HCT116 (cell line): ENCODE results near the gene IGFLR1. TPM values are rescaled to one million over a fixed set of nuclear protein-coding genes. Genes with fewer than 3 reads are reported as not detected.
A peak's percentile ranks its signal among the peaks of the same experiment; 100 is the strongest.

ENCODE experiments used
- ATAC-seq: fragments of 200-7000 bp; cut with Tn5 transposase; 2 replicates; pipeline ENCODE4 v1.9.1; 2020; ENCODE audit warnings: mild to moderate bottlenecking, moderate library complexity
- BruUV-seq: library from RNA; stranded (reverse); fragments of 400-500 nt; replicated peaks from 2 replicates; lab custom pipeline; 2021; lab: Mats Ljungman, UMichigan
- CTCF ChIA-PET: fragments of 300-600 bp; sonication (Branson Sonifier 250); formaldehyde crosslinking; loops from one replicate; lab custom pipeline; 2021; ENCODE audit warnings: antibody characterized with exemption; lab: Charles Lee
- POLR2A ChIA-PET: fragments of 300-600, 350-600 bp; sonication (Branson Sonifier 250); formaldehyde crosslinking; loops from one replicate; lab custom pipeline; 2021; ENCODE audit warnings: antibody characterized with exemption; lab: Charles Lee
- RAD21 ChIA-PET, 2 experiments: fragments of 300-600 bp; sonication (Branson Sonifier 250); formaldehyde crosslinking; loops; one replicate each; lab custom pipeline; 2023; ENCODE audit warnings: low total read pairs in 2 of 2; ENCODE audit not compliant: uncharacterized antibody in 2 of 2, unreplicated experiment in 2 of 2, low non-redundant PET in 1 of 2; lab: Charles Lee
- DNase-seq: peaks from one replicate; pipeline ENCODE4 v3.0.0-alpha.2; 2010; ENCODE audit warnings: low read depth, low spot score
- H2AFZ ChIP-seq: fragments of 200-600 bp; shearing (Covaris generic), sonication (generic); 2 replicates; pipeline ENCODE4 v1.6.1; 2017; ENCODE audit warnings: low read depth, mixed run types, mixed read lengths, antibody characterized with exemption, low read length; ENCODE audit not compliant: poor library complexity, severe bottlenecking
- H3K27ac ChIP-seq: 2 replicates; pipeline ENCODE4 v1.5.1; 2012; ENCODE audit warnings: low read depth, low read length
- H3K27me3 ChIP-seq: fragments of 200-600 bp; sonication (generic); 2 replicates; pipeline ENCODE4 v1.6.1; 2016; ENCODE audit warnings: mixed run types, low read length, mixed read lengths; ENCODE audit not compliant: insufficient read depth
- H3K36me3 ChIP-seq, 2 experiments: fragments of 200-500 bp in 1 of 2; fragments of 200-600 bp in 1 of 2; sonication (Bioruptor generic) in 1 of 2; sonication (generic) in 1 of 2; 2 replicates each; pipeline versions ENCODE4 v1.5.1 to v1.6.1; 2014 to 2016; ENCODE audit warnings: low read length in 2 of 2, inconsistent platforms in 1 of 2, mixed read lengths in 1 of 2, mixed run types in 1 of 2; ENCODE audit not compliant: insufficient read depth in 2 of 2, control insufficient read depth in 1 of 2
- H3K4me1 ChIP-seq, 2 experiments: fragments of 200-600 bp in 1 of 2; sonication (generic) in 1 of 2; 2 replicates each; pipeline versions ENCODE4 v1.5.1 to v1.6.1; 2012 to 2017; ENCODE audit warnings: low read length in 2 of 2, inconsistent platforms in 1 of 2, mild to moderate bottlenecking in 1 of 2, mixed read lengths in 1 of 2, mixed run types in 1 of 2, moderate library complexity in 1 of 2; ENCODE audit not compliant: insufficient read depth in 2 of 2, control insufficient read depth in 1 of 2
- H3K4me2 ChIP-seq: fragments of 200-600 bp; sonication (generic); 2 replicates; pipeline ENCODE4 v1.6.1; 2017; ENCODE audit warnings: mixed run types, low read length, mixed read lengths
- H3K4me3 ChIP-seq, 2 experiments: fragments of 200-600 bp in 1 of 2; sonication (generic) in 1 of 2; replicated peaks in 1 of 2; 2 replicates each; pipeline ENCODE4 v1.5.1; 2011 to 2016; ENCODE audit warnings: low read length in 2 of 2, control low read depth in 1 of 2, low read depth in 1 of 2, mild to moderate bottlenecking in 1 of 2, mixed read lengths in 1 of 2, mixed run types in 1 of 2
- H3K79me2 ChIP-seq: fragments of 200-600 bp; sonication (generic); 2 replicates; pipeline ENCODE4 v1.6.1; 2017; ENCODE audit warnings: mild to moderate bottlenecking, mixed run types, low read length, moderate library complexity, mixed read lengths; ENCODE audit not compliant: insufficient read depth
- H3K9ac ChIP-seq: fragments of 200-600 bp; sonication (generic); 2 replicates; pipeline ENCODE4 v1.6.1; 2016; ENCODE audit warnings: low read length, mixed read lengths
- H3K9me2 ChIP-seq: fragments of 200-600 bp; sonication (generic), shearing (Covaris generic); 2 replicates; pipeline ENCODE4 v1.6.1; 2017; ENCODE audit warnings: mixed run types, mild to moderate bottlenecking, moderate library complexity; ENCODE audit not compliant: insufficient read depth
- H3K9me3 ChIP-seq, 2 experiments: fragments of 200-500 bp in 1 of 2; fragments of 200-600 bp in 1 of 2; sonication (Bioruptor generic) in 1 of 2; sonication (generic) in 1 of 2; 2 replicates each; pipeline ENCODE4 v1.6.1; 2014 to 2017; ENCODE audit warnings: low read length in 2 of 2, mixed read lengths in 2 of 2, inconsistent platforms in 1 of 2, low read depth in 1 of 2, mild to moderate bottlenecking in 1 of 2, mixed run types in 1 of 2, moderate library complexity in 1 of 2; ENCODE audit not compliant: control insufficient read depth in 1 of 2, insufficient read depth in 1 of 2
- H4K20me1 ChIP-seq: fragments of 200-600 bp; sonication (generic), shearing (Covaris generic); 2 replicates; pipeline ENCODE4 v1.6.1; 2017; ENCODE audit warnings: mixed run types, mild to moderate bottlenecking, moderate library complexity; ENCODE audit not compliant: insufficient read depth
- EGR1 ChIP-seq: IDR thresholded peaks from 2 replicates; pipeline ENCODE4 v1.6.1; 2012; ENCODE audit warnings: low read depth
- FOSL1 ChIP-seq: IDR thresholded peaks from 2 replicates; pipeline ENCODE4 v1.6.1; 2012; ENCODE audit warnings: low read depth
- POLR2AphosphoS5 ChIP-seq: IDR thresholded peaks from 2 replicates; pipeline ENCODE4 v1.6.1; 2011; ENCODE audit warnings: mild to moderate bottlenecking, low read depth, low read length, moderate library complexity
- SIN3A ChIP-seq: IDR thresholded peaks from 2 replicates; pipeline ENCODE4 v1.6.1; 2012; ENCODE audit warnings: low read depth
- SP1 ChIP-seq: IDR thresholded peaks from 2 replicates; pipeline ENCODE4 v1.6.1; 2012; ENCODE audit warnings: low read depth
- YY1 ChIP-seq: IDR thresholded peaks from 2 replicates; pipeline ENCODE4 v1.6.1; 2011; ENCODE audit warnings: low read length, low read depth, moderate library complexity, mild to moderate bottlenecking; ENCODE audit not compliant: insufficient replicate concordance; ENCODE audit errors: extremely low read depth
- ZBTB33 ChIP-seq: IDR thresholded peaks from 2 replicates; pipeline ENCODE4 v1.6.1; 2011; ENCODE audit warnings: mild to moderate bottlenecking, low read length, moderate library complexity; ENCODE audit not compliant: insufficient replicate concordance; ENCODE audit errors: extremely low read depth
- intact Hi-C: fragments of 100-400 bp; cut with micrococcal nuclease; formaldehyde crosslinking; loops from 2 replicates; pipeline ENCODE4 v1.10.0; 2022
- total RNA-seq: library from RNA; stranded (reverse); gene quantifications from one replicate; pipeline ENCODE4 v1.2.1, GENCODE V29; 2021; ENCODE audit not compliant: unreplicated experiment

Gene IGFLR1
- total RNA-seq, 1 experiment from 2014 or later = 8.3 TPM

- Histone ChIP-seq H3K27ac (peak within 1 kb of the TSS; percentile 78), H4K20me1 (no peaks in the 10 kb centered on the region), H3K9ac (peak within 1 kb of the TSS; percentile 82), H3K9me3 (no peaks in the 10 kb centered on the region), H3K4me2 (peak within 1 kb of the TSS; percentile 99), H3K79me2 (peaks cover 19% of the 10 kb centered on the region), H3K36me3 (no peaks in the 10 kb centered on the region; a peak in 1 of 4 replicates), H3K4me3 (peak within 1 kb of the TSS; percentile 93 to 99), H3K27me3 (no peaks in the 10 kb centered on the region), H3K4me1 (peaks cover 29 to 36% of the 10 kb centered on the region in 2 experiments), H2AFZ (no peak within 1 kb of the TSS), H3K9me2 (no peaks in the 10 kb centered on the region)
- no peak for TF ChIP-seq FOSL1
- TF ChIP-seq POLR2AphosphoS5 = peak; percentile 78
- TF ChIP-seq ZBTB33 = no peak
- TF ChIP-seq SIN3A = 0 out of 2 replicates have a peak, but pooled peaks have one; percentile 51
- peak; percentile 85 for TF ChIP-seq YY1
- TF ChIP-seq EGR1 = peak; percentile 86
- peak; percentile 52; the same call in 1 of the 2 replicates for TF ChIP-seq SP1
- BruUV-seq = TSS peak; percentile 70
- RAD21 ChIA-PET = interaction anchor here in 1 of 2 experiments (0.7 to 1.7 kb wide), 2 partner anchors 74 to 188 kb away, joined by 4 to 6 read pairs; no protein-coding TSS in a partner anchor
- DNase-seq = peak; percentile 99
- POLR2A ChIA-PET = interaction anchor here (0.6 to 1.7 kb wide), 9 partner anchors 10 to 124 kb away, joined by 3 to 7 read pairs (median 4); partner anchors contain the start of gene COX6B1
- CTCF ChIA-PET = interaction anchor here (0.9 to 2.2 kb wide), 3 partner anchors 43 to 187 kb away, joined by 3 to 6 read pairs (median 3); no protein-coding TSS in a partner anchor
- intact Hi-C loops = no loop called here
- ATAC-seq = peak; percentile 71
Measured at GRCh38 chr19:35745328-35746086, 3.3 kb upstream of the IGFLR1 start, which contains the start of the genes PSENEN and U2AF1L4. PSENEN (plus strand) TSS chr19:35745651; CDS start chr19:35745931, 280 bp downstream. U2AF1L4 (minus strand) TSS chr19:35745418; CDS start chr19:35745391, 27 bp downstream.
